Fibroblast of skin of right biceps (primary cell): Measurements from ENCODE around the gene FGF5.

Experiments used
- DNase-seq: peaks from one replicate; pipeline ENCODE4 v3.0.0-alpha.2; 2013

Gene FGF5

DNA sequence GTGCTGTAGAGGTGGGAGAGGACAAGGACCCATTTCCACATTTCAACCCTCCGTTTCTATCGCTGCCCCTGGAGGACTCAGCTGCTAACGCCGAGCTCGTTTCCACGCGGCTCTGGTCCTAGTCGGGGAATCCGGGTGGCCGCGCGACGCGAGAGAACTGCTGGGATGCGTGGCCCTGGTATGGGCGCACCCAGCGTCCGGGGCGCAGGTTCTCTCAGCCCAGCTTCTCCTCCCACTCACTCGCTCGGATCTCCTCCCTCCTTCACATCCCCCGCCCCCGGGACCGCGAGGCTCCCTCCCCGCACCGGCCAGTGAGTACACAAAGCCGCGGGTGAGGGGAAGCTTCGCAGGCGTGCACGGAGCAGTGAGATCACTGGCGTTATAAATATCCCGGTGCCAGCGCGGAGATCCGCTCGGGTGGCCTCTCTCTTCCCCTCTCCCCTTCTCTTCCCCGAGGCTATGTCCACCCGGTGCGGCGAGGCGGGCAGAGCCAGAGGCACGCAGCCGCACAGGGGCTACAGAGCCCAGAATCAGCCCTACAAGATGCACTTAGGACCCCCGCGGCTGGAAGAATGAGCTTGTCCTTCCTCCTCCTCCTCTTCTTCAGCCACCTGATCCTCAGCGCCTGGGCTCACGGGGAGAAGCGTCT, at the start of gene FGF5:
FGF5 (plus strand) TSS at position 412 of the 649 bp plus-strand sequence; CDS start at position 573, 161 bp downstream.
- peak; percentile 95 for DNase-seq

DNA sequence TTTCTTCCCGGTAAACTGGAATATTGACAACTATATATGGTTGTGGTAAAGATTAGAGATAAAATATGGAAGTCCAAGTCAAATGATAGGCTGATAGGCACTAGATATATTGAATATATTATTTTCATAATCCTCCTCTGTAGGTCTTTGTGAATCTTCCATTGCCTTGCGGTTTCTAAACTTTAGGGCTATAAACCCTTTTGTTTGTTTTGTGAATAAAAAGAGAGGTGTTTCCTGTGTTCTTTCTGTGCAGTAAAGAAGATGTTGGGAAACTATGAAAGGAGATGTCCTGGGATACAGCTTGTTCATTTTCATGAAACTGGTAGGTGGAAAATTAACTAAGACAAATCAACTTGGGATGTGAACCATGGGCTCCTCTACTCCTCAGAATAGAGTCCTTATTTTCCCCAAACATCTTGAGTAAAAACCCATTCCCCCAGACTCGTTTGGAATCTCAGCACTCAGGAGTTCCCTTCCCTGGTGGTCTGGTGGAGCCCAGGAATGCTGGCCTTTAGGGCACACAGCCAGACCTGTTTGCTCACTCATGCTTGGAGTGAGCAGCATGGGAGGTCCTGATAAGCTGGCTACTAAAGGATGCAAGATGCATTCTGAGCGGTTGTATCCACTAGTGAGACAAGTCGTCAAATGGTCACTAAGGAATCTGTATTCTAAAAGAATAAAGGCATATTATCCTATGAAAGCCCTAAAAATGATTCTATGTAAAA, 47.0 kb upstream of the FGF5 start:
- peak; percentile 86 for DNase-seq

GRCh38 chr4:80220711-80221110, 45.8 kb upstream of the FGF5 start:
- no peak for DNase-seq

GRCh38 chr4:80221161-80221560, 45.3 kb upstream of the FGF5 start:
- DNase-seq = peak; percentile 51

DNA sequence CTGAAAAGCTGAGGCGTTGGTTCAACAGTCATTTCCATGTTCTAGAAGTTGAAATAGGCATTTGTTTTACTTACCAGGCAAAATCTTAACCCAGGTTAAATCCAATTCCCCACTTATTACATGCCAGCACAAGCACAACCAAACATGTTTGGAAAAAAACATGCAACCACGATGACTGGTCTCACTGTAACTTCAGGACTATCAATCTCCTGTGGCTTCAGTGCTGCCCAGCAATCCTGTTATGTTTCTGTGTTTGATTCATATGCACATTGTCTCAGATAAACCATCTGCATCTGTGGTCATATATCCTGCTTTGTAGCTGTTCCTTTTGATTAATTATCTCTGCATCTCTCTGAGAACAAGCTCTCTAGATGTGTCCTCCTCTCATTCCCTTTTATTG, 40.9 kb upstream of the FGF5 start:
- peak; percentile 75 for DNase-seq

DNA sequence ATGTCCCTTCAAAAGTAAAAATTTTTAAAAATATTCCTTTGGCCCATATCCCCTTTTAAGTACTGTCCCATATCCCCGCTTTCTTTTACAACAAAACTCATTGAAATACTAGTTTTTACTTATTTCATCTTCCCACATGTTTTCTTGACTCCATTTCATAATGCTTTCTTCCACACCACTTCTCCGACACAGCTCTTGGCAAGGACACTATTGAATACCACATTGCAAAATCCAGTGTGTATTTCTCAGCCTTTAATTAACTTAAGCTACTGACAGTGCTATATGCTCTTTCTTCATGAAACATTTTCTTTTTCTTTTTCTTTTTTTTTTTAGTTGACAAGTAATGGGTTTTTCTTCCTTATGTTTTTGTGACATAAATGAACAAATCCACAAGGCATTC, 40.4 kb upstream of the FGF5 start:
- DNase-seq = no peak

GRCh38 chr4:80228460-80228859, 38.0 kb upstream of the FGF5 start:
- no peak for DNase-seq

DNA sequence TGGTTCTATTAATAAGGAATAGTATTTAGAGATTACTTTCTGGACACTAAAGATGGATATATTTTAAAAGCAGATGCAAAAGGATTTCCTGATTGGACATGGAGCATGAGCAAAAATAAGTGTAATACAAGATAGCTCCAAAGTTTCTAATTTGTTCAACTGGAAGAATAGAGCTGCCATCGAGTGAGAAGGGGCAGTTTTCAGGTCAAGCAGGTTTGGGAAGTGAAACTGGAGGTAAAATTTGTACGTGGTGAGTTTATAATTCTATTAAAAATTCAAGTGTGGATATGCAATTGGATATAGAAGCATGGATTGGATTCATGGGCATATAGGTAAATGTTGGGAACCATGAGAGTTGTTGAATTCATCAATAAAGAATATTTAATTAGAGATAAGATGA, 37.3 kb upstream of the FGF5 start:
- no peak for DNase-seq

GRCh38 chr4:80229590-80229989, 36.9 kb upstream of the FGF5 start:
- DNase-seq = no peak

GRCh38 chr4:80231180-80231579, 35.3 kb upstream of the FGF5 start:
- peak; percentile 55 for DNase-seq

DNA sequence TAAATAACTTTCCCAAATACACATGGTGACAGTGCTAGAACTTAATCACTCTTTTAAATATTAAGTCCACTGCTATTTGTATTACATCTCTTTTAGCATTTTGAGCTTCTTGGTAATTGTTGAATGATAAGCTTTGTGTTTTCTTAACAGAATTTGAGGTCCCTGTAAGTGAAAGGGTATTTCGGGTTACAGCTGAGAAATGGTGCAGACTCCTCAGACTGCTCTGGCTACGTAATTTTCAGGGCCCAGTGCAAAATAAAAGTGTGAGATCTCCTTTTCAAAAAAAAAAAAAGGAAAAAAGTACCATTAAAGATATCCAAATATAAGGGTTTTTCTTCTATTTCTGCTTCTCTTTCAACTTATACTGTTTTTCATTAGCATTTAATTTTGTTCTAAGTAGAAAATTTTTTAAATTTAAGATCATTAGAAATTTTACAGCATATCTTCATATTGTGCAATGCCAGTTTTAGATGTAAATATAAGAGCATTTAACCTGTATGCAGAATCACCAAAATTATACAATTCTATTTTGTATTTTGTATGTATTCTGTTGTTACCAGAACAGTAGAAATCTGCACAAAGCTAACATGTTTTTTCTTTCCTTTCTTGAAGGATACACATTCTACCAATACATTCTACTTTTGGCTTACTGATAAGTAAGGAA, 33.6 kb upstream of the FGF5 start:
- no peak for DNase-seq

DNA sequence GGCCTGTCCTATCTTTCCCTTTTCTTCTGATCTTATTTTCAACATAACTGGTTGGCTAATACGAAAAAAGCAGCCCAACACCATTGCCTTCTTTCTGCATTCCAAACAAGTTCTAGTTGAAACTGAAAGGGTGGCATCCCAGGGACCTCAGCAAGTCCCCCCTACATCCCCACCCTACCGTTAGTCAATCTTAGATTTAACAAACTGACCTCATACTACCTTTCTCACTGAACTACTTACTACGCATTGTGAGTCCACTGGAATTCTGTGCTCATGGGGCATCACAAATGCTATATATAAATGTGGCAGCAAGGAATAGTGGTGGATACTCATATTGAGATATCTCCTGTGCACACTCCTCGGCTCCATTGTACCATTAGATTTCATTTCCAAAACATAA, 33.1 kb upstream of the FGF5 start:
- no peak for DNase-seq

DNA sequence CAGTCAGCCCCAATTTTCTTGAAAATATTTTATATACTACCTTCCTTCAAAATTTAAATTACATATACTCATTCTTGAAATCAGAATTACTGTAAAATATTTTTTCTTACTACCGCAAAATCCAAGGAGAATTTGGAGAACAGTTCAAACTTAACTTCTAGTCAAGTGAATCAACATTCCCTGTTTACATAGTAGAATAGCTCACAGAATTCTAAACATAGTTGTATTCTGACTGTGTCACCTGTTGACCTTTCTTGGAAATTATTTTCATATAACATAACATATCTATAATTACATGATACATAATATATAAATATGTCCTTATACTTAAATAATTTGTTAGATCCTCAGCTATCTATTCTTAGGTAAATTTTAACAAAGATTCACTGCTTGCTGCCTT, 31.0 kb upstream of the FGF5 start:
- peak; percentile 83 for DNase-seq

GRCh38 chr4:80237992-80238391, 28.5 kb upstream of the FGF5 start:
- peak; percentile 98 for DNase-seq

GRCh38 chr4:80239480-80240150, 26.8 kb upstream of the FGF5 start:
- peak; percentile 90 for DNase-seq

DNA sequence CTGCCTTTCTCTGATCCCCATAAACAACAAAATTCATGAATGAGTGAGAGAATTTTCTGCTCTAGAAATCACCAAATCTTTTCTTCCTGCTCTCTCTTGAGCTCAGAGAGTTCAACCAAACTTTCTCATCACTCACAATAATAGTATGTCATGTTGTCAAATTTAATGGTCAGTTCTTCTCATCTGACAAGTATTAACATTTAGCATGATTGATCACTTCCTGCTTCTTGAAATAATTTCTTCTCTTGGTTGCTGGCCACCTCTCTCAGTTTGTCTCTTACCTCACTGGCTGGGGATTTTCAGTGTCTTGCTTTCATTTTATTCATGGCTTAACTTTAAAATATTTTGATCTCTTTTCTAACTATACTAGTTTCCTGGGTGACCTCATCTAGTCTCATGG, 25.5 kb upstream of the FGF5 start:
- peak; percentile 85 for DNase-seq

- DNase-seq = no peak
These were observed 23.0 kb upstream of the FGF5 start for GRCh38 chr4:80243274-80244018.

GRCh38 chr4:80247484-80247883, 19.0 kb upstream of the FGF5 start:
- peak; percentile 35 for DNase-seq

GRCh38 chr4:80249144-80249543, 17.3 kb upstream of the FGF5 start:
- DNase-seq = peak; percentile 63

DNA sequence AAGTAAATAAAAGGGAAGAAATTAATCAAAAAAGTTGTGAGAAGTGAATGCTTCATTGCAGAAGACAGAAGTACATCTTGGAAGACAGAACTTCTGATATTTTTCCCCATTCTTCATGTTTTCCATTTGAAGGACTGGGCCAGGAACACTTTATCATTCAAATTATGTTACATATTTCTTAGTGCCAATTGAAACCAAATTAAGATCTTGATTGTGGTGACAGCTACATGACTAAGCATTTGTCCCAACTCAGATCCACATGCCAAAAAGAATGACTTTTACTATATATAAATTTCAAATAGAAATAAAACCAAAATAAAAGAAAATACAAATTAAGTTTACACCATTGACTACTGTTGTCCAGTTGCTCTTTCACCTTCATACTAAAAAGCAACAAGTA, 14.0 kb upstream of the FGF5 start:
- no peak for DNase-seq

- DNase-seq = no peak
These were observed 13.5 kb upstream of the FGF5 start for GRCh38 chr4:80252953-80253352.

GRCh38 chr4:80253510-80253909, 13.0 kb upstream of the FGF5 start:
- no peak for DNase-seq

GRCh38 chr4:80254114-80254513, 12.3 kb upstream of the FGF5 start:
- DNase-seq = no peak
